GM18508 (cell line): Measurements from ENCODE around the gene CAPN3.

Experiments used
- ATAC-seq: cut with Tn5 transposase; IDR thresholded peaks from one replicate; pipeline ENCODE4 v1.9.1; 2021; ENCODE audit warnings: moderate number of reproducible peaks; ENCODE audit not compliant: insufficient read depth, unreplicated experiment

CAPN3 gene

GRCh38 chr15:42445551-42445950, 86.2 kb downstream of the CAPN3 start:
- ATAC-seq = no peak

GRCh38 chr15:42447599-42447998, 88.3 kb downstream of the CAPN3 start:
- no peak for ATAC-seq

- ATAC-seq = no peak
Measured at GRCh38 chr15:42448281-42448680, 89.0 kb downstream of the CAPN3 start.

- ATAC-seq = no peak
Measured at GRCh38 chr15:42449770-42450424, 90.6 kb downstream of the CAPN3 start.

GRCh38 chr15:42450425-42450790, 91.1 kb downstream of the CAPN3 start:
- no peak for ATAC-seq

GRCh38 chr15:42453826-42454225, 94.5 kb downstream of the CAPN3 start:
- ATAC-seq = no peak

GRCh38 chr15:42456531-42456930, 97.2 kb downstream of the CAPN3 start:
- no peak for ATAC-seq

- no peak for ATAC-seq
Measured at GRCh38 chr15:42456971-42457370, 97.7 kb downstream of the CAPN3 start.

GRCh38 chr15:42457445-42458442, 98.4 kb downstream of the CAPN3 start:
- ATAC-seq = no peak

- ATAC-seq = no peak
Measured at GRCh38 chr15:42461261-42461660, 102.0 kb downstream of the CAPN3 start.
